ENCODE results near the gene SRRT.

DNA sequence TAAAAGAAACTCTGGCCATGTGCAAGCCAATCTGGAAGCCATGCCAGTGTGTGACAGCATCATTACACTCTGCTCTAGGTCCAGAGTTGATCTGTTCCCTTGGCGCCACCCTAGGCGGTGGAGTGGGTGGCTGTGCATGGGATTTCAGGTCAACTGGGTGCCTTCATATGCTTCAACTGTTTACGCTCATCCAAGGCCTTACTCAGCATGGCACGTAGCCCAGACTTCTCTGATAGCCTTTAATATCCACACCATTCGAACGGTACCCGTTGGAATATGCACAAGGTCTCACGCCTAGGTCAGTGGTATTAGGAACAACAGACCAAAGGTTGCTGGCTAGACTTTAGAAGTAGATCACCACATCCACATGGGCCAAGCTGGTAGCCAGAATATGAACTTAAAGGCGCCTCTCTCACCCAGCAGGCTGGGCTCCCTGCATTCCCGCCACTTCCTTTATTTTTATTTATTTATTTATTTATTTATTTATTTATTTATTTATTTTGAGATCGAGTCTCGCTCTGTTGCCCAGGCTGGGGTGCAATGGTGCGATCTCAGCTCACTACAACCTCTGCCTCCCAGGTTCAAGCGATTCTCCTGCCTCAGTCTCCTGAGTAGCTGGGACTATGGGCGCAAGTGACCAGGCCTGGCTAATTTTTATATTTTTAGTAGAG, 39.4 kb downstream of the SRRT start:
- TF ChIP-seq POLR2A (IDR thresholded peaks at IDR 0.05; ENCODE audit: low read length) = no peak
- no peak for TF ChIP-seq GATA1 (IDR thresholded peaks at IDR 0.05; ENCODE audit: low read depth, low read length)

All from erythroblast (primary cell).